ENCODE measurements around the gene IPCEF1. TPM values are rescaled to one million over a fixed set of nuclear protein-coding genes. Genes with fewer than 3 reads are reported as not detected.

The IPCEF1 gene
- total and polyA plus RNA-seq, 3 experiments from 2014 or later: 17.7 to 57.8 (median 19.2) TPM

- Mint-ChIP-seq H3K9me3 (no peaks in the 10 kb centered on the region), H3K36me3 (peaks cover 0 to 4% (median 0%) of the 10 kb centered on the region in 3 donors), H3K27ac (no peak overlapping the region), H3K4me1 (no peaks in the 10 kb centered on the region), H3K4me3 (no peak overlapping the region), H3K27me3 (peaks cover 3 to 4% of the 10 kb centered on the region in 2 donors)
- no peaks in the 10 kb centered on the region for H3K9me3 ChIP-seq (ENCODE audit: low read length)
- no peak overlapping the region for H3K27ac ChIP-seq (ENCODE audit: low read depth, low read length)
- CTCF ChIA-PET: no interaction called here
- POLR2A ChIA-PET: no interaction called here
- no peak for DNase-seq
- no peaks in the 10 kb centered on the region for H3K36me3 ChIP-seq (ENCODE audit: insufficient read depth, low read length)
- H3K4me3 ChIP-seq (ENCODE audit: low read length): no peak overlapping the region
- no peaks in the 10 kb centered on the region for H3K27me3 ChIP-seq (ENCODE audit: insufficient read depth, low read length, poor library complexity, severe bottlenecking)
- no peaks in the 10 kb centered on the region for H3K4me1 ChIP-seq (ENCODE audit: insufficient read depth, low read length)
These were observed 60.9 kb downstream of the IPCEF1 start for GRCh38 chr6:154295733-154296132.

GRCh38 chr6:154292855-154293519 is 63.6 kb downstream of the IPCEF1 start:
- ChIA-PET POLR2A (no interaction called here), CTCF (no interaction called here)
- Mint-ChIP-seq H3K27ac (peak overlapping the region in 1 of 8 donors; percentile 13), H3K4me1 (no peaks in the 10 kb centered on the region), H3K36me3 (peaks cover 0 to 4% (median 0%) of the 10 kb centered on the region in 3 donors), H3K9me3 (no peaks in the 10 kb centered on the region), H3K4me3 (no peak overlapping the region), H3K27me3 (peaks cover 3 to 4% of the 10 kb centered on the region in 2 donors)
- Histone ChIP-seq H3K27ac (ENCODE audit: low read depth, low read length) (no peak overlapping the region), H3K4me1 (ENCODE audit: insufficient read depth, low read length) (no peaks in the 10 kb centered on the region), H3K4me3 (ENCODE audit: low read length) (no peak overlapping the region), H3K9me3 (ENCODE audit: low read length) (no peaks in the 10 kb centered on the region), H3K36me3 (ENCODE audit: insufficient read depth, low read length) (no peaks in the 10 kb centered on the region), H3K27me3 (ENCODE audit: insufficient read depth, low read length, poor library complexity, severe bottlenecking) (no peaks in the 10 kb centered on the region)
- DNase-seq: no peak

- ChIA-PET POLR2A (no interaction called here), CTCF (no interaction called here)
- peaks cover 3 to 4% of the 10 kb centered on the region in 2 donors for H3K27me3 Mint-ChIP-seq
- H3K36me3 Mint-ChIP-seq: peaks cover 0 to 4% (median 0%) of the 10 kb centered on the region in 3 donors
- Histone ChIP-seq H3K4me1 (ENCODE audit: insufficient read depth, low read length) (no peaks in the 10 kb centered on the region), H3K4me3 (ENCODE audit: low read length) (no peak overlapping the region), H3K9me3 (ENCODE audit: low read length) (no peaks in the 10 kb centered on the region), H3K27ac (ENCODE audit: low read depth, low read length) (no peak overlapping the region), H3K36me3 (ENCODE audit: insufficient read depth, low read length) (no peaks in the 10 kb centered on the region), H3K27me3 (ENCODE audit: insufficient read depth, low read length, poor library complexity, severe bottlenecking) (no peaks in the 10 kb centered on the region)
- no peak overlapping the region for H3K4me3 Mint-ChIP-seq
- no peak overlapping the region for H3K27ac Mint-ChIP-seq
- no peaks in the 10 kb centered on the region for H3K4me1 Mint-ChIP-seq
- no peaks in the 10 kb centered on the region for H3K9me3 Mint-ChIP-seq
- DNase-seq: no peak
These were observed 64.5 kb downstream of the IPCEF1 start for GRCh38 chr6:154292066-154292465.

GRCh38 chr6:154289818-154290508 is 66.6 kb downstream of the IPCEF1 start:
- Mint-ChIP-seq H3K4me1 (no peaks in the 10 kb centered on the region), H3K4me3 (no peak overlapping the region), H3K27ac (no peak overlapping the region), H3K36me3 (no peaks in the 10 kb centered on the region), H3K27me3 (peaks cover 0 to 1% of the 10 kb centered on the region in 2 donors), H3K9me3 (no peaks in the 10 kb centered on the region)
- Histone ChIP-seq H3K36me3 (ENCODE audit: insufficient read depth, low read length) (no peaks in the 10 kb centered on the region), H3K27ac (ENCODE audit: low read depth, low read length) (no peak overlapping the region), H3K9me3 (ENCODE audit: low read length) (no peaks in the 10 kb centered on the region), H3K27me3 (ENCODE audit: insufficient read depth, low read length, poor library complexity, severe bottlenecking) (no peaks in the 10 kb centered on the region), H3K4me3 (ENCODE audit: low read length) (no peak overlapping the region), H3K4me1 (ENCODE audit: insufficient read depth, low read length) (no peaks in the 10 kb centered on the region)
- DNase-seq: no peak
- CTCF ChIA-PET: interaction anchor here (1.9 kb wide), 1 partner anchor 13 kb away, joined by 8 read pairs; no protein-coding TSS in a partner anchor
- POLR2A ChIA-PET: no interaction called here

GRCh38 chr6:154285826-154286225 is 70.8 kb downstream of the IPCEF1 start:
- Mint-ChIP-seq H3K27ac (no peak overlapping the region), H3K27me3 (peaks cover 0 to 1% of the 10 kb centered on the region in 2 donors), H3K9me3 (no peaks in the 10 kb centered on the region), H3K36me3 (peaks cover 0 to 3% (median 0%) of the 10 kb centered on the region in 3 donors), H3K4me3 (no peak overlapping the region), H3K4me1 (no peaks in the 10 kb centered on the region)
- Histone ChIP-seq H3K27me3 (ENCODE audit: insufficient read depth, low read length, poor library complexity, severe bottlenecking) (no peaks in the 10 kb centered on the region), H3K4me1 (ENCODE audit: insufficient read depth, low read length) (no peaks in the 10 kb centered on the region), H3K27ac (ENCODE audit: low read depth, low read length) (no peak overlapping the region), H3K4me3 (ENCODE audit: low read length) (no peak overlapping the region), H3K9me3 (ENCODE audit: low read length) (no peaks in the 10 kb centered on the region), H3K36me3 (ENCODE audit: insufficient read depth, low read length) (no peaks in the 10 kb centered on the region)
- no peak for DNase-seq
- ChIA-PET CTCF (interaction anchor here (0.9 kb wide), 1 partner anchor 9 kb away, joined by 3 read pairs; no protein-coding TSS in a partner anchor), POLR2A (no interaction called here)

- peaks cover 0 to 3% (median 0%) of the 10 kb centered on the region in 3 donors for H3K36me3 Mint-ChIP-seq
- no peak for DNase-seq
- no peaks in the 10 kb centered on the region for H3K4me1 Mint-ChIP-seq
- H3K27ac Mint-ChIP-seq: peak overlapping the region in 1 of 8 donors; percentile 41
- H3K4me3 ChIP-seq (ENCODE audit: low read length): no peak overlapping the region
- no peaks in the 10 kb centered on the region for H3K27me3 ChIP-seq (ENCODE audit: insufficient read depth, low read length, poor library complexity, severe bottlenecking)
- H3K27ac ChIP-seq (ENCODE audit: low read depth, low read length): no peak overlapping the region
- CTCF ChIA-PET: no interaction called here
- H3K9me3 Mint-ChIP-seq: no peaks in the 10 kb centered on the region
- no peaks in the 10 kb centered on the region for H3K36me3 ChIP-seq (ENCODE audit: insufficient read depth, low read length)
- POLR2A ChIA-PET: no interaction called here
- H3K9me3 ChIP-seq (ENCODE audit: low read length): no peaks in the 10 kb centered on the region
- no peaks in the 10 kb centered on the region for H3K4me1 ChIP-seq (ENCODE audit: insufficient read depth, low read length)
- H3K4me3 Mint-ChIP-seq: no peak overlapping the region
- H3K27me3 Mint-ChIP-seq: peaks cover 0 to 1% of the 10 kb centered on the region in 2 donors
These were observed 72.2 kb downstream of the IPCEF1 start for GRCh38 chr6:154284313-154284853.

- peaks cover 0 to 3% (median 0%) of the 10 kb centered on the region in 3 donors for H3K36me3 Mint-ChIP-seq
These were observed 76.1 kb downstream of the IPCEF1 start for GRCh38 chr6:154280521-154280920.

GRCh38 chr6:154277629-154278017 is 79.0 kb downstream of the IPCEF1 start:
- Mint-ChIP-seq H3K36me3 (peaks cover 0 to 3% (median 0%) of the 10 kb centered on the region in 3 donors), H3K4me3 (peak overlapping the region; percentile 54 to 81 (median 76)), H3K27me3 (no peaks in the 10 kb centered on the region), H3K9me3 (no peaks in the 10 kb centered on the region), H3K4me1 (peaks cover 22 to 35% (median 27%) of the 10 kb centered on the region in 3 donors), H3K27ac (peak overlapping the region in 6 of 8 donors; percentile 26 to 78 (median 71))
- H3K9me3 ChIP-seq (ENCODE audit: low read length): no peaks in the 10 kb centered on the region
- H3K27me3 ChIP-seq (ENCODE audit: insufficient read depth, low read length, poor library complexity, severe bottlenecking): no peaks in the 10 kb centered on the region
- H3K36me3 ChIP-seq (ENCODE audit: insufficient read depth, low read length): no peaks in the 10 kb centered on the region
- peak overlapping the region; percentile 30 for H3K4me3 ChIP-seq (ENCODE audit: low read length)
- peaks cover 15% of the 10 kb centered on the region for H3K4me1 ChIP-seq (ENCODE audit: insufficient read depth, low read length)
- POLR2A ChIA-PET: interaction anchor here (0.7 to 1.6 kb wide), 4 partner anchors 26 to 122 kb away, joined by 3 to 8 read pairs (median 3); no protein-coding TSS in a partner anchor
- no peak overlapping the region for H3K27ac ChIP-seq (ENCODE audit: low read depth, low read length)
- peak in 2 of 5 donors; percentile 4 to 8 for DNase-seq
- CTCF ChIA-PET: interaction anchor here (0.7 to 4.0 kb wide), 28 partner anchors 12 to 894 kb away, joined by 3 to 69 read pairs (median 6); no protein-coding TSS in a partner anchor

More at GRCh38 chr6:154280521-154280920, 76.1 kb downstream of the IPCEF1 start:
- Mint-ChIP-seq H3K27me3 (no peaks in the 10 kb centered on the region), H3K4me3 (no peak overlapping the region), H3K27ac (no peak overlapping the region), H3K4me1 (peaks cover 19 to 26% (median 22%) of the 10 kb centered on the region in 3 donors), H3K9me3 (no peaks in the 10 kb centered on the region)
- no peak overlapping the region for H3K4me3 ChIP-seq (ENCODE audit: low read length)
- no peaks in the 10 kb centered on the region for H3K36me3 ChIP-seq (ENCODE audit: insufficient read depth, low read length)
- ChIA-PET CTCF (interaction anchor here (0.7 to 2.0 kb wide), 2 partner anchors 126 to 127 kb away, joined by 3 to 6 read pairs; no protein-coding TSS in a partner anchor), POLR2A (no interaction called here)
- H3K9me3 ChIP-seq (ENCODE audit: low read length): no peaks in the 10 kb centered on the region
- no peaks in the 10 kb centered on the region for H3K27me3 ChIP-seq (ENCODE audit: insufficient read depth, low read length, poor library complexity, severe bottlenecking)
- peaks cover 15% of the 10 kb centered on the region for H3K4me1 ChIP-seq (ENCODE audit: insufficient read depth, low read length)
- no peak overlapping the region for H3K27ac ChIP-seq (ENCODE audit: low read depth, low read length)
- no peak for DNase-seq
